ENCODE results near the gene MAML3. TPM values are rescaled to one million over a fixed set of nuclear protein-coding genes. Genes with fewer than 3 reads are reported as not detected.

MAML3 gene
- total RNA-seq, 1 experiment from 2014 or later: 12.1 TPM

- no peak for DNase-seq
- BruUV-seq (replicated peaks): no TSS peak
- Mint-ChIP-seq H3K4me3 (ENCODE audit: unreplicated experiment) (no peak overlapping the region), H3K27me3 (ENCODE audit: insufficient read depth, unreplicated experiment) (no peaks in the 10 kb centered on the region), H3K9me3 (ENCODE audit: unreplicated experiment) (no peaks in the 10 kb centered on the region), H3K36me3 (ENCODE audit: insufficient read depth, unreplicated experiment) (no peaks in the 10 kb centered on the region), H3K4me1 (ENCODE audit: low read depth, unreplicated experiment) (peaks cover 5% of the 10 kb centered on the region), H3K27ac (ENCODE audit: unreplicated experiment) (no peak overlapping the region)
- Histone ChIP-seq H3K9me3 (no peaks in the 10 kb centered on the region), H3K4me3 (ENCODE audit: low read depth, low read length) (no peak overlapping the region), H3K4me1 (no peaks in the 10 kb centered on the region), H3K27me3 (replicated peaks; ENCODE audit: control insufficient read depth, insufficient read depth, low read length) (no peaks in the 10 kb centered on the region), H3K36me3 (ENCODE audit: control insufficient read depth, insufficient read depth, low read length) (no peaks in the 10 kb centered on the region; the same call in 1 of the 2 replicates)
- no peak for TF ChIP-seq CTCF (IDR thresholded peaks at IDR 0.05; ENCODE audit: insufficient read depth in 1 of 2, low read depth in 1 of 2, low read length in 1 of 2, severe bottlenecking in 1 of 2, unreplicated experiment in 1 of 2)
- POLR2A ChIA-PET: no interaction called here
- intact Hi-C loops (cut with micrococcal nuclease; ENCODE audit: unreplicated experiment): no loop called here
- CTCF ChIA-PET: no interaction called here
Observed at GRCh38 chr4:140126261-140126660, 27.7 kb downstream of the MAML3 start.

- no peak for DNase-seq
- no peaks in the 10 kb centered on the region for H3K9me3 Mint-ChIP-seq (ENCODE audit: unreplicated experiment)
Observed at GRCh38 chr4:140125374-140125773, 28.6 kb downstream of the MAML3 start.

GRCh38 chr4:140123666-140124377 lies 30.2 kb downstream of the MAML3 start:
- Mint-ChIP-seq H3K4me3 (ENCODE audit: unreplicated experiment) (no peak overlapping the region), H3K9me3 (ENCODE audit: unreplicated experiment) (no peaks in the 10 kb centered on the region), H3K27ac (ENCODE audit: unreplicated experiment) (no peak overlapping the region), H3K4me1 (ENCODE audit: low read depth, unreplicated experiment) (peaks cover 5% of the 10 kb centered on the region), H3K36me3 (ENCODE audit: insufficient read depth, unreplicated experiment) (no peaks in the 10 kb centered on the region), H3K27me3 (ENCODE audit: insufficient read depth, unreplicated experiment) (no peaks in the 10 kb centered on the region)
- ChIA-PET CTCF (no interaction called here), POLR2A (no interaction called here)
- Histone ChIP-seq H3K4me1 (no peaks in the 10 kb centered on the region), H3K36me3 (ENCODE audit: control insufficient read depth, insufficient read depth, low read length) (no peaks in the 10 kb centered on the region; the same call in 1 of the 2 replicates), H3K27me3 (replicated peaks; ENCODE audit: control insufficient read depth, insufficient read depth, low read length) (no peaks in the 10 kb centered on the region), H3K9me3 (no peaks in the 10 kb centered on the region), H3K4me3 (ENCODE audit: low read depth, low read length) (no peak overlapping the region)
- TF ChIP-seq CTCF (IDR thresholded peaks at IDR 0.05; ENCODE audit: insufficient read depth in 1 of 2, low read depth in 1 of 2, low read length in 1 of 2, severe bottlenecking in 1 of 2, unreplicated experiment in 1 of 2): no peak
- BruUV-seq (replicated peaks): no TSS peak
- intact Hi-C loops (cut with micrococcal nuclease; ENCODE audit: unreplicated experiment): no loop called here
- no peak for DNase-seq

More at GRCh38 chr4:140125374-140125773, 28.6 kb downstream of the MAML3 start:
- no peak overlapping the region for H3K4me3 ChIP-seq (ENCODE audit: low read depth, low read length)
- H3K36me3 Mint-ChIP-seq (ENCODE audit: insufficient read depth, unreplicated experiment): no peaks in the 10 kb centered on the region
- peaks cover 5% of the 10 kb centered on the region for H3K4me1 Mint-ChIP-seq (ENCODE audit: low read depth, unreplicated experiment)
- BruUV-seq (replicated peaks): no TSS peak
- no peak for TF ChIP-seq CTCF (IDR thresholded peaks at IDR 0.05; ENCODE audit: insufficient read depth in 1 of 2, low read depth in 1 of 2, low read length in 1 of 2, severe bottlenecking in 1 of 2, unreplicated experiment in 1 of 2)
- POLR2A ChIA-PET: no interaction called here
- H3K4me3 Mint-ChIP-seq (ENCODE audit: unreplicated experiment): no peak overlapping the region
- H3K9me3 ChIP-seq: no peaks in the 10 kb centered on the region
- intact Hi-C loops (cut with micrococcal nuclease; ENCODE audit: unreplicated experiment): no loop called here
- H3K27me3 Mint-ChIP-seq (ENCODE audit: insufficient read depth, unreplicated experiment): no peaks in the 10 kb centered on the region
- H3K36me3 ChIP-seq (ENCODE audit: control insufficient read depth, insufficient read depth, low read length): no peaks in the 10 kb centered on the region; the same call in 1 of the 2 replicates
- CTCF ChIA-PET: no interaction called here
- H3K4me1 ChIP-seq: no peaks in the 10 kb centered on the region
- no peak overlapping the region for H3K27ac Mint-ChIP-seq (ENCODE audit: unreplicated experiment)
- H3K27me3 ChIP-seq (replicated peaks; ENCODE audit: control insufficient read depth, insufficient read depth, low read length): no peaks in the 10 kb centered on the region

Measured in Caco-2 (cell line).